Neural cell (in vitro differentiated cells): ENCODE results near the gene FAM20C.

ENCODE experiments used
- CTCF ChIP-seq: fragments of 450-650 bp; IDR thresholded peaks from 2 replicates; pipeline ENCODE4 v1.5.1; 2014; ENCODE audit warnings: antibody characterized with exemption, mild to moderate bottlenecking, moderate library complexity; ENCODE audit not compliant: poor library complexity, severe bottlenecking
- EZH2 ChIP-seq: fragments of 200-600, 300-800 bp; shearing (Covaris generic), sonication (generic); IDR thresholded peaks from 2 replicates; pipeline ENCODE4 v1.6.1; 2014; ENCODE audit warnings: antibody characterized with exemption, low read length, borderline replicate concordance, mild to moderate bottlenecking; ENCODE audit not compliant: insufficient read depth, poor library complexity, severe bottlenecking
- MXI1 ChIP-seq: fragments of 450-650 bp; conservative IDR thresholded peaks from 2 replicates; pipeline ENCODE4 v1.6.1; 2014; ENCODE audit warnings: antibody characterized with exemption, mild to moderate bottlenecking; ENCODE audit not compliant: poor library complexity, severe bottlenecking
- POLR2AphosphoS5 ChIP-seq: IDR thresholded peaks from 2 replicates; pipeline ENCODE4 v1.6.1; 2012
- TAF1 ChIP-seq: IDR thresholded peaks from 2 replicates; pipeline ENCODE4 v1.6.1; 2012; ENCODE audit warnings: low read depth

GRCh38 chr7:252981-253380 lies 60.6 kb downstream of the FAM20C start:
- TF ChIP-seq CTCF: no peak
- no peak for TF ChIP-seq POLR2AphosphoS5
- no peak for TF ChIP-seq EZH2
- TF ChIP-seq MXI1: no peak
- no peak for TF ChIP-seq TAF1
